Panc1 (cell line): ENCODE measurements around the gene SLC22A23.

Source experiments
- CTCF ChIP-seq: fragments of 450-650 bp; IDR thresholded peaks from 2 replicates; pipeline ENCODE4 v1.5.1; 2017; ENCODE audit warnings: mild to moderate bottlenecking
- TCF7L2 ChIP-seq: IDR thresholded peaks from 2 replicates; pipeline ENCODE4 v1.6.1; 2011; ENCODE audit warnings: mild to moderate bottlenecking, low read depth, low read length, inconsistent platforms

- no peak for TF ChIP-seq CTCF
- TF ChIP-seq TCF7L2 = no peak
These were observed 51.7 kb downstream of the SLC22A23 start for GRCh38 chr6:3405182-3405518.
